Fibroblast of lung (primary cell): Measurements from ENCODE around the gene ADCY5. TPM values are rescaled to one million over a fixed set of nuclear protein-coding genes. Genes with fewer than 3 reads are reported as not detected.

Source experiments
- DNase-seq, 2 donors: peaks; one replicate each; pipeline versions ENCODE4 v3.0.0 to v3.0.0-alpha.2; 2010; ENCODE audit warnings: low read depth in 2 of 2
- H2AFZ ChIP-seq: 2 replicates; pipeline ENCODE4 v1.5.1; 2012; ENCODE audit warnings: low read length, control low read depth, inconsistent platforms
- H3K27ac ChIP-seq: 2 replicates; pipeline ENCODE4 v1.5.1; 2011; ENCODE audit warnings: low read length, control low read depth; ENCODE audit not compliant: insufficient read depth
- H3K27me3 ChIP-seq: 2 replicates; pipeline ENCODE4 v1.5.1; 2011; ENCODE audit warnings: mild to moderate bottlenecking, low read length; ENCODE audit not compliant: control insufficient read depth, insufficient read depth
- H3K36me3 ChIP-seq: 2 replicates; pipeline ENCODE4 v1.5.1; 2011; ENCODE audit warnings: low read length; ENCODE audit not compliant: control insufficient read depth, insufficient read depth
- H3K4me1 ChIP-seq: 2 replicates; pipeline ENCODE4 v1.5.1; 2011; ENCODE audit warnings: low read length; ENCODE audit not compliant: control insufficient read depth, insufficient read depth; ENCODE audit errors: extremely low read depth
- H3K4me2 ChIP-seq: 2 replicates; pipeline ENCODE4 v1.5.1; 2011; ENCODE audit warnings: low read length, control low read depth; ENCODE audit not compliant: insufficient read depth; ENCODE audit errors: extremely low read depth
- H3K4me3 ChIP-seq, 4 experiments: fragments of 200-600 bp in 1 of 4; sonication (generic) in 1 of 4; replicated peaks in 1 of 4; 2 replicates each; pipeline ENCODE4 v1.5.1; 2011 to 2016; ENCODE audit warnings: low read length in 4 of 4, low read depth in 3 of 4, mild to moderate bottlenecking in 3 of 4, control low read depth in 2 of 4, inconsistent platforms in 1 of 4, mixed read lengths in 1 of 4; ENCODE audit not compliant: insufficient read depth in 1 of 4; ENCODE audit errors: control extremely low read depth in 1 of 4
- H3K79me2 ChIP-seq: 2 replicates; pipeline ENCODE4 v1.5.1; 2012; ENCODE audit warnings: mild to moderate bottlenecking, low read length, inconsistent platforms; ENCODE audit not compliant: control insufficient read depth, insufficient read depth
- H3K9ac ChIP-seq: 2 replicates; pipeline ENCODE4 v1.5.1; 2011; ENCODE audit warnings: mild to moderate bottlenecking, low read length, control low read depth; ENCODE audit not compliant: insufficient read depth
- H3K9me3 ChIP-seq: 2 replicates; pipeline ENCODE4 v1.5.1; 2012; ENCODE audit warnings: low read depth, low read length; ENCODE audit not compliant: control insufficient read depth, insufficient read depth
- H4K20me1 ChIP-seq: 2 replicates; pipeline ENCODE4 v1.5.1; 2011; ENCODE audit warnings: low read length; ENCODE audit not compliant: control insufficient read depth, insufficient read depth; ENCODE audit errors: extremely low read depth
- EZH2 ChIP-seq: IDR thresholded peaks from 2 replicates; pipeline ENCODE4 v1.5.1; 2012; ENCODE audit warnings: low read length, control low read depth, mild to moderate bottlenecking; ENCODE audit errors: missing control alignments
- polyA plus RNA-seq, 2 donors: library from polyadenylated mRNA; depleted of rRNA in 1 of 2; stranded (reverse) in 1 of 2; unstranded in 1 of 2; fragments of >200 nt; gene quantifications; 2 replicates each; pipeline ENCODE4 v1.2.1, GENCODE V29; 2011 to 2012; ENCODE audit warnings: missing spikeins in 1 of 2
- total RNA-seq: library from RNA; depleted of rRNA; stranded (reverse); fragments of >200 nt; gene quantifications from 2 replicates; pipeline ENCODE4 v1.2.1, GENCODE V29; 2014
- TF ChIP-seq, protein P1 (sequence below), 2 donors: IDR thresholded peaks in 1 of 2; conservative IDR thresholded peaks in 1 of 2; 1 replicate in 1 of 2; 2 replicates in 1 of 2; pipeline ENCODE4 v1.5.1; 2011 to 2012; ENCODE audit warnings: low read length in 2 of 2, control low read depth in 1 of 2, inconsistent platforms in 1 of 2, low read depth in 1 of 2, mild to moderate bottlenecking in 1 of 2

The ADCY5 gene
- total and polyA plus RNA-seq, 2 donors (not counting 1 experiment from before 2014, with no cell fraction given), result 0.11 to 0.50 TPM

DNA sequence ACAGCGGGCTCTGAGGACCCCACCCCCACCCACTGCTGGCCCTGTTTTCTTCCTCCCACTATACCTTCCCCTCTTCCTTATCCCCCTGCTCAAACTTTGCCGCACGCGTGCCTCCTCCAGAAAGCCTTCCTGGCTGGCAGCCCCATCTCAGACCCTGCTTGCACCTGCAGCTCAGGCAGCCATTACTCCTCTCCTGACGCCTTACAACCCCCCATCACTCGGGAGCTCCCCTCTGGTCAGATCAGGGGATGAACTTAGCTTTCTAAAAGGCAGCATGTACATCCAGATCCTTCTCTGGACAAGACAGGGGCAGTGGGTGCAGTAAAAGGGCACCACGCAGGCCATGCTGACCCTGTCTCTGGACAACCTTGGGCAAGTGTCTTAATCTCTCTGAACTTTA, 152.6 kb downstream of the ADCY5 start:
- DNase-seq, result no peak
- no peaks in the 10 kb centered on the region for H3K4me1 ChIP-seq
- no peaks in the 10 kb centered on the region for H3K79me2 ChIP-seq
- no peak overlapping the region for H3K27ac ChIP-seq
- no peak overlapping the region for H3K4me2 ChIP-seq
- no peak overlapping the region for H3K4me3 ChIP-seq
- peaks cover 6% of the 10 kb centered on the region for H3K27me3 ChIP-seq
- H3K36me3 ChIP-seq, result no peaks in the 10 kb centered on the region
- no peaks in the 10 kb centered on the region for H4K20me1 ChIP-seq
- H3K9ac ChIP-seq, result no peak overlapping the region
- TF ChIP-seq, protein P1, sequence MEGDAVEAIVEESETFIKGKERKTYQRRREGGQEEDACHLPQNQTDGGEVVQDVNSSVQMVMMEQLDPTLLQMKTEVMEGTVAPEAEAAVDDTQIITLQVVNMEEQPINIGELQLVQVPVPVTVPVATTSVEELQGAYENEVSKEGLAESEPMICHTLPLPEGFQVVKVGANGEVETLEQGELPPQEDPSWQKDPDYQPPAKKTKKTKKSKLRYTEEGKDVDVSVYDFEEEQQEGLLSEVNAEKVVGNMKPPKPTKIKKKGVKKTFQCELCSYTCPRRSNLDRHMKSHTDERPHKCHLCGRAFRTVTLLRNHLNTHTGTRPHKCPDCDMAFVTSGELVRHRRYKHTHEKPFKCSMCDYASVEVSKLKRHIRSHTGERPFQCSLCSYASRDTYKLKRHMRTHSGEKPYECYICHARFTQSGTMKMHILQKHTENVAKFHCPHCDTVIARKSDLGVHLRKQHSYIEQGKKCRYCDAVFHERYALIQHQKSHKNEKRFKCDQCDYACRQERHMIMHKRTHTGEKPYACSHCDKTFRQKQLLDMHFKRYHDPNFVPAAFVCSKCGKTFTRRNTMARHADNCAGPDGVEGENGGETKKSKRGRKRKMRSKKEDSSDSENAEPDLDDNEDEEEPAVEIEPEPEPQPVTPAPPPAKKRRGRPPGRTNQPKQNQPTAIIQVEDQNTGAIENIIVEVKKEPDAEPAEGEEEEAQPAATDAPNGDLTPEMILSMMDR (conservative IDR thresholded peaks at IDR 0.05 in 1 of 2, IDR thresholded peaks at IDR 0.05 in 1 of 2; ENCODE audit: low read depth in 1 of 2, low read length in 2 of 2), result no peak
- TF ChIP-seq EZH2, result no peak
- no peaks in the 10 kb centered on the region for H3K9me3 ChIP-seq
- H2AFZ ChIP-seq, result no peak overlapping the region

DNA sequence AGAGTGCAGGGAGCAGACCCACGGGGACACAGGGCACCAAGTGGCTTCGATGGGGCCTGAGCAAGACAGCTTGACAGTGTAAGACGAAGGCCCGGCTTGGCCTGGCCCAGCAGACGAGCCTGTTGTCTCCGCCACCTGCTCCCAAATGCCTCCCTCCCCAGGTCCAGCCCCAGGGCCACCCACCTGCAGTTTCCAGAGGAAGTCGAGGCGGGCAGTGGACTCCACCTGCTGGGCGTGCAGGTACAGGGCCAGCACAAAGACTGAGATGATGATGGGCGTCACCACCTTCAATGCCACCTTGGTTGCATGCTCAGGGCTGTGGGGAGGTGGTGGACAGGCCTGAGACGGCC, 153.0 kb downstream of the ADCY5 start:
- H3K4me2 ChIP-seq, result no peak overlapping the region
- H3K9me3 ChIP-seq, result no peaks in the 10 kb centered on the region
- no peak overlapping the region for H3K4me3 ChIP-seq
- no peak for DNase-seq
- TF ChIP-seq, protein P1 (conservative IDR thresholded peaks at IDR 0.05 in 1 of 2, IDR thresholded peaks at IDR 0.05 in 1 of 2; ENCODE audit: low read depth in 1 of 2, low read length in 2 of 2), result no peak
- TF ChIP-seq EZH2, result no peak
- H3K27ac ChIP-seq, result no peak overlapping the region
- no peak overlapping the region for H2AFZ ChIP-seq
- no peaks in the 10 kb centered on the region for H3K4me1 ChIP-seq
- no peak overlapping the region for H3K9ac ChIP-seq
- no peaks in the 10 kb centered on the region for H3K79me2 ChIP-seq
- no peaks in the 10 kb centered on the region for H3K36me3 ChIP-seq
- peaks cover 5% of the 10 kb centered on the region for H3K27me3 ChIP-seq
- no peaks in the 10 kb centered on the region for H4K20me1 ChIP-seq

DNA sequence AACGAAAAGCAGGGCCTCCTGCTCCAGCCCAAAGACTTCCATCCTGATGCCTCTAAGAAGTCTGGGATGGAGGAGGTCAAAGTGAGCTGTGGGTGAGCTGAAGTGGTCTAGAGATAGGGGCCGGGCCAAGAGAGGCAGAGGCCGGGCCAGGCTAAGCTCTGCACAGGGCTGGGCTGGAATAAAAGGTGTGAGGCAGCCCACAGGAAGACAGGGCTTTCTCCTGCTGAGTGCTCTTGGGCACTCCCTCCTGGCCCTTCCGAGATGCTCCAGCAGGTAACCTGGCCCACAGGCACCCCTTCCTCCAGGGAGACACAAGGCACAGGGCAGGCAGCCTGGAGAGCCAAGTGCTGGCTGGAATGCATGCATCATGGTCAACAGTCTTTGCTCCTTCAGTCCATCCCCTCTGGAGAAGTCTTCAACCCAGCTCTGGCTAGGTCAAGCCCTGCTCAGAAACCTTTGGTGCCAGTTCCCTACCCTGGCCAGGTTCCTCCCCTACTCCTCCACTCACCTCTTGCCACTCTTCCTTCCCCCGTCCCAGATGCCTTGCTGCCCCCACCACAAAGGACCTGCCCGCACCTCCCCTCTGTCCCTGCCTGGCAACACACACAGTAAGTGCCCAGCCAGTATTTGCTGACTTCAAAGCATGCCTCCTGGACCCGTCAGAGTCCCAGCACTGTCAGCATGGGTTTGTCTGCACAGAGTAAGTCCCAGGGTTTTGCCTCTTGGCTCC, 153.6 kb downstream of the ADCY5 start:
- Histone ChIP-seq H3K4me2 (no peak overlapping the region), H3K27ac (no peak overlapping the region), H4K20me1 (no peaks in the 10 kb centered on the region), H2AFZ (no peak overlapping the region), H3K4me1 (no peaks in the 10 kb centered on the region), H3K27me3 (peaks cover 3% of the 10 kb centered on the region), H3K9me3 (no peaks in the 10 kb centered on the region), H3K79me2 (no peaks in the 10 kb centered on the region), H3K9ac (no peak overlapping the region), H3K4me3 (no peak overlapping the region), H3K36me3 (no peaks in the 10 kb centered on the region)
- DNase-seq, result no peak
- TF ChIP-seq EZH2, result no peak
- TF ChIP-seq, protein P1 (conservative IDR thresholded peaks at IDR 0.05 in 1 of 2, IDR thresholded peaks at IDR 0.05 in 1 of 2; ENCODE audit: low read depth in 1 of 2, low read length in 2 of 2), result no peak
